Naive B cell (primary cell): Measurements from ENCODE around the gene AVPI1. TPM values are rescaled to one million over a fixed set of nuclear protein-coding genes. Genes with fewer than 3 reads are reported as not detected.

ENCODE experiments used
- ATAC-seq, 2 donors: fragments of 150-1000 bp; cut with Tn5 transposase; 2 replicates each; pipeline ENCODE4 v1.10.0; 2021; ENCODE audit warnings: low read depth in 2 of 2, mild to moderate bottlenecking in 2 of 2, moderate library complexity in 2 of 2
- DNase-seq: peaks from one replicate; pipeline ENCODE4 v3.0.0; 2022
- H3K27ac Mint-ChIP-seq, 6 donors: one replicate each; pipeline ENCODE4 v1.8.0; 2020 to 2022; ENCODE audit warnings: mild to moderate bottlenecking in 6 of 6, mixed read lengths in 6 of 6, moderate library complexity in 5 of 6, inconsistent platforms in 2 of 6
- H3K27me3 Mint-ChIP-seq, 3 donors: one replicate each; pipeline ENCODE4 v1.8.0; 2021 to 2022; ENCODE audit warnings: mixed read lengths in 3 of 3, mild to moderate bottlenecking in 1 of 3
- H3K36me3 Mint-ChIP-seq, 2 donors: one replicate each; pipeline ENCODE4 v1.8.0; 2020 to 2022; ENCODE audit warnings: mixed read lengths in 2 of 2, inconsistent platforms in 1 of 2, mild to moderate bottlenecking in 1 of 2
- H3K4me1 Mint-ChIP-seq, 3 donors: one replicate each; pipeline ENCODE4 v1.8.0; 2020 to 2022; ENCODE audit warnings: mixed read lengths in 3 of 3, inconsistent platforms in 1 of 3, mild to moderate bottlenecking in 1 of 3, moderate library complexity in 1 of 3
- H3K4me3 Mint-ChIP-seq, 8 donors: one replicate each; pipeline ENCODE4 v1.8.0; 2020 to 2022; ENCODE audit warnings: mild to moderate bottlenecking in 8 of 8, mixed read lengths in 8 of 8, moderate library complexity in 8 of 8, inconsistent platforms in 2 of 8
- H3K9me3 Mint-ChIP-seq, 7 donors: one replicate each; pipeline ENCODE4 v1.8.0; 2020 to 2022; ENCODE audit warnings: mixed read lengths in 7 of 7, mild to moderate bottlenecking in 5 of 7, inconsistent platforms in 2 of 7, moderate library complexity in 1 of 7
- polyA plus RNA-seq, 6 donors: library from polyadenylated mRNA; unstranded; fragments of 300-500 nt; fragmentation: Illumina TruSeq; gene quantifications; one replicate each; pipeline ENCODE4 v1.2.3, GENCODE V29; 2021; ENCODE audit warnings: low read depth in 6 of 6

The AVPI1 gene
- polyA plus RNA-seq, 6 donors from 2014 or later = 1.4 to 4.0 (median 2.3) TPM

DNA sequence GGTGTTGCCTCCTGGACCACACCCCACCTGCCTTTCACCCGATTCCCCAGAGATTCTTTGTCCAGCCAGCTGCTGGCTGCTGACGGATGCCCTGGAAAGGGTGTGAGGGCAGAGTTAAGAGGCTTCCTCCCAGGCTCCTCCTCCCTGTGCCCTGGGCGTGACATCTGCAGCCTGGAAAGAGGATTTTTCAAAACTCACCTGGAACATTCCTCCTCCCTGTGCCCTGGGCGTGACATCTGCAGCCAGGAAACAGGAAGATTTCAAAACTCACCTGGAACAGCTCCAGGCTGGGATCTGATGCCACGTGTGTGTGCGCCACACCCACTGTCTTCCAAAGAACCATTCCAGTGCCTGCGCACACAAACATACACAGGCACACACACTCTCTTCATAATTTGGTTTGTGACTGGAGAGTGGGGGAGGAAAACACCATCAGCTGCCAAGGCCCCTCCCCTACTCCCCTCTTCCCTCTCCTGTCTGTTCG is 31.7 kb upstream of the AVPI1 start:
- Mint-ChIP-seq H3K36me3 (no peaks in the 10 kb centered on the region), H3K4me3 (no peak overlapping the region), H3K4me1 (peaks cover 4 to 11% (median 10%) of the 10 kb centered on the region in 3 donors), H3K27ac (no peak overlapping the region), H3K27me3 (peaks cover 5 to 14% (median 6%) of the 10 kb centered on the region in 3 donors), H3K9me3 (no peaks in the 10 kb centered on the region)
- ATAC-seq (no peak), DNase-seq (no peak)

DNA sequence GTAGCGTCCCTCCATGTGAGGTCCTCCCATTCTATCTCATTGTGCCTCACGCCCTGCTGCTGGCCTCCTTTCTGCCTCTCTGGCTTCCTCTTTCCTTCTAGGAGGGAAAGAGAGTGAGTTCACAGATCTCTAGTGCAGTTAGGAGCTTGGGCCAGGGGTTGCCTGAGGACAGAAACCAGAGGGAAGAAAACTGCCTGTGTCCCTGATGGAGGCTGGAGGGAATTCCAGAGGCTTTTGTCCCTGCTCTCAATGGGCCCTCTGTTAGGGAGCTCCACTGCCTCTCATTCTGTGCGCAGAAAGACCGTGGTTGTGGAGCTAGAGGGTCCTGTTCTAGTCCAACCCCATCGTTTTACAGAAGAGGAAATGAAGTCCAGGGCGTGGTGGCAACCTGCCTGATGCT is 31.1 kb upstream of the AVPI1 start:
- Mint-ChIP-seq H3K27me3 (peaks cover 5 to 14% (median 8%) of the 10 kb centered on the region in 3 donors), H3K4me1 (peaks cover 4 to 15% (median 12%) of the 10 kb centered on the region in 3 donors), H3K9me3 (no peaks in the 10 kb centered on the region), H3K27ac (no peak overlapping the region), H3K36me3 (no peaks in the 10 kb centered on the region), H3K4me3 (peak overlapping the region in 1 of 8 donors; percentile 33)
- ATAC-seq = no peak
- DNase-seq = no peak

DNA sequence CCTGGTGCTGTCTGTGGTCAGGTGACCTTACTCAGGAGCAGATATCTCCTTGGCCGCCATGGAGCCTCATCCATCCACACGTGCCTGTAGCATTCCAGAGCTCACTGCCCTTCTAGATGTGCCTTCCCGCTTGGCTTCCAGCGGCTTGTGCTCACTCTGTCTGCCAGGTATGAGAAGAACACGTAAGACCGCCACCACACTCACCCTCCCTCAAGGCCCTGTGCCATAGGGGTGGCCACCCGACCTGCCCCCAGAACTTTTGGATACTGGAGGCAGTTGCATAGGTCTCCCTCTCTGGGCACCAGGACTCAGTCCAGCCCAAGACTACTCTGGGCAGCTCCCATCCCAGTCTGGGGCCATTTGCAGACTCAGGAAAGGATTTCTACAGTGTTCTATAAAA is 30.6 kb upstream of the AVPI1 start:
- Mint-ChIP-seq H3K36me3 (no peaks in the 10 kb centered on the region), H3K27me3 (peaks cover 10 to 19% (median 13%) of the 10 kb centered on the region in 3 donors), H3K4me1 (peaks cover 8 to 19% (median 17%) of the 10 kb centered on the region in 3 donors), H3K4me3 (no peak overlapping the region), H3K9me3 (no peaks in the 10 kb centered on the region), H3K27ac (no peak overlapping the region)
- ATAC-seq (no peak), DNase-seq (no peak)

DNA sequence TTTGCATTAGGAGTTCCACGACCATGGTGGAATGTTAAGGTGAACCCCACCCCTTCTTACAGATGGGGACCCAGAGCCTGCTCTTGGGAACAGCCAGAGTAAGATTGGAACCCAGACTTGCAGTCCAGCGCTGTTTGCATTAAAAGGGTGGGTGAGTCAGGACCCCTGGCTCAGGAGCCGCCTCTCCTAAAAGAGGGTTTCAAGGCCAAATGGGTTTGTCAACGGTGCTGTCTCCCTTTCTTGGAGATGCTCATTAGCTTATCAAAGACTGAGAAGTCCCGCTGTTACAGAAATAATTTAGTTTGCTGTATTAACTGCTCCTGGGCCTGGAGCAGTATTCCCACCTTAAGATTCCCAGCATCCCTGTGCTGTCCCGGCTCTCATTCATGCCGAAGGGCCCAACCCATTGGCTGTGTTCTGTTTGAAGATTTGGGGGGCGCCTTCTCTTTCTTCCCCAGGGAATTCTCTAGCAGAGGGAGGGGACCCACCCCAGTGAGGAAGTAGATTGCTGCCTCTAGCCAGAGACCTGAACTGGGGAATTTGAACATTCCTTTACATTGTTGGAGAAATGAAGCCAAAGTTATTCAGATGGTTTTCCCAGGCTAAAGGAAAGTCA is 28.3 kb upstream of the AVPI1 start:
- Mint-ChIP-seq H3K9me3 (no peaks in the 10 kb centered on the region), H3K4me3 (peak overlapping the region; percentile 81 to 99 (median 98)), H3K27me3 (peaks cover 16 to 29% (median 24%) of the 10 kb centered on the region in 3 donors), H3K4me1 (peaks cover 8 to 19% (median 17%) of the 10 kb centered on the region in 3 donors), H3K36me3 (no peaks in the 10 kb centered on the region), H3K27ac (peak overlapping the region in 1 of 6 donors; percentile 21)
- ATAC-seq = no peak
- no peak for DNase-seq

DNA sequence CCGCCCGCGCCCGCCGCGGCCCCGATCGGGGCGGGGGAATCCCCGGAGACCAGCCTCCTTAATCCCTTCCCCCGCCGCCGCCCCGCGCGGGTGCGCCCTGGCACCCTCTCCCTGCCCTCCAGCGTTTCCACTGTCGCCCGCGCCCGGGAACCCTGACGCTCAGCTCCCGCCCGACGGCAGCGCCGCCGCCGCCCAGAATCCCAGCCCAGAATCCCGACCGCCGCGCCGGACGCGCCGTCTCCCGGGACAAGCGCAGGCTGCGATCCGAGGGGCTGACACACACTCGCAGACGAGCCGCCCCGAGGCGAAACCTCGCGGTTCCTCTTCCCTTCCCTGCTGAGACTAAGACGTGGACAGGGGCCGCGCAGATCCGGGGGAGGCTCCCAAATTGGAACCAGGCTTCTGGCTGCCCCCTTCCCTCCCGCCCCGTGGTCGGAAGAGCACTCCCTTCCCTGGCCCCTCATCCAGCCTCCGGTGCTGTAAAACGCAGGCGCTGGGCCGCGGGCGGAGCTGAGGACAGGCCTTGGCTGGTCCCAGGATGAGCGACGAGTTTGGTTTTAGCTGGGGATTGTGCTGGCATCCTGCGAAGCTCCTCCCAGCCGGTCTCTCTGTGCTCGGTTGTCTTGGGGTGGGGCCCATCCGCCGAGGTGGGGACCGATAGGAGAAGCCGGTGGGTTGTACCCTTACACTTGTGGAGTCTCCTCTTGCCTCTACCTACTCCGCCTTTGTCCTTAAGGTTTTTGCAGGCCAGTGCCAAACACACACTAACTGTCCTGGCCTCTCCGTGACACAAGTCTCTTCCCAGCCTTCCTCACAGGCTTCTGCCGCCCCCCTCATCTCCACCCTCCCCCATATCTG is 27.6 kb upstream of the AVPI1 start:
- H3K27me3 Mint-ChIP-seq = peaks cover 23 to 33% (median 24%) of the 10 kb centered on the region in 3 donors
- peak overlapping the region in 3 of 6 donors; percentile 21 to 78 (median 69) for H3K27ac Mint-ChIP-seq
- H3K36me3 Mint-ChIP-seq = no peaks in the 10 kb centered on the region
- peak; percentile 64 to 66 for ATAC-seq
- peak; percentile 43 for DNase-seq
- H3K9me3 Mint-ChIP-seq = no peaks in the 10 kb centered on the region
- H3K4me1 Mint-ChIP-seq = peaks cover 8 to 19% (median 17%) of the 10 kb centered on the region in 3 donors
- H3K4me3 Mint-ChIP-seq = peak overlapping the region; percentile 81 to 99 (median 98)

DNA sequence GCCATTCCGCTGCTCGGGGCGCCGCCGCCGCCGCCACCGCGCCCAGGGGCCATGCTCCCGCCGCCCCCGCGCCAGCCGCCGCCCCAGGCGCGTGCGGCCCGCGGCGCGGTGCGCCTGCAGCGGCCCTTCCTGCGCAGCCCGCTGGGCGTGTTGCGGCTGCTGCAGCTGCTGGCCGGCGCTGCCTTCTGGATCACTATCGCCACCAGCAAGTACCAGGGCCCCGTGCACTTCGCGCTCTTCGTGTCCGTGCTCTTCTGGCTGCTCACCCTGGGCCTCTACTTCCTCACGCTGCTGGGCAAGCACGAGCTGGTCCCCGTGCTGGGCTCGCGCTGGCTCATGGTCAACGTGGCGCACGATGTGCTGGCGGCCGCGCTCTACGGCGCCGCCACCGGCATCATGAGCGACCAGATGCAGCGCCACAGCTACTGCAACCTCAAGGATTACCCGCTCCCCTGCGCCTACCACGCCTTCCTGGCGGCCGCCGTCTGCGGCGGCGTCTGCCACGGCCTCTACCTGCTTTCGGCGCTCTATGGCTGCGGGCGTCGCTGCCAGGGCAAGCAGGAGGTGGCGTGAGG is 26.9 kb upstream of the AVPI1 start:
- Mint-ChIP-seq H3K4me3 (peak overlapping the region; percentile 81 to 99 (median 98)), H3K4me1 (peaks cover 8 to 19% (median 17%) of the 10 kb centered on the region in 3 donors), H3K27ac (peak overlapping the region in 5 of 6 donors; percentile 69 to 98 (median 78)), H3K9me3 (no peaks in the 10 kb centered on the region), H3K36me3 (no peaks in the 10 kb centered on the region), H3K27me3 (peaks cover 27 to 37% (median 31%) of the 10 kb centered on the region in 3 donors)
- peak; percentile 54 for DNase-seq
- ATAC-seq = peak; percentile 78 to 85

DNA sequence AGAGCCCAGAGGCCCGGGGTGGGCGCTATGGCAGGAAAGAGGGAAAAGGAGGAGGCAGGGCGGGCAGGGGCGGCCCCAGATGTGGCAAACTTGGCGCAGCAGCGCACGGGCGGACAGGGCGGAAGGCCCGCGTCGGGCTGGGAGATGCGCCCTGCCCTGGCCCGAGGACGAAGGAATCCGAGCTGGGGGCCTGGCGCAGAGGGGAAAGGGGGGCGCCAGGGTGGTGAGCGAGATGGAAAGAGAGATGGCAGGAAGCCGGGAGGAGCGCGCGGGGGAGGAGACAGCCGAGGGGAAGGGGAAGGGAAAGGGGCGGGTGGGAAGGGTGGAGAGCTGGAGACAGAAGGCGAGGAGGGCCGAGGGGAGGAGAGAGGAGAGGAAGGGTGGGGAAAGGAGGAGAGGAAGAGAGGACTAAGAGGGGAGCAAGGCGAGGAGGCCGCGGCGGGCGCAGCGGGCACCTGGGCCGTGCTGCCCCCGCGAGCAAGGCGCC is 26.3 kb upstream of the AVPI1 start, which contains the start of gene MARVELD1:
Gene MARVELD1, plus strand, starts transcription at position 392 of the 487 bp plus-strand sequence. CDS start 147 bp downstream, outside the sequence.
- DNase-seq (no peak), ATAC-seq (no peak)

DNA sequence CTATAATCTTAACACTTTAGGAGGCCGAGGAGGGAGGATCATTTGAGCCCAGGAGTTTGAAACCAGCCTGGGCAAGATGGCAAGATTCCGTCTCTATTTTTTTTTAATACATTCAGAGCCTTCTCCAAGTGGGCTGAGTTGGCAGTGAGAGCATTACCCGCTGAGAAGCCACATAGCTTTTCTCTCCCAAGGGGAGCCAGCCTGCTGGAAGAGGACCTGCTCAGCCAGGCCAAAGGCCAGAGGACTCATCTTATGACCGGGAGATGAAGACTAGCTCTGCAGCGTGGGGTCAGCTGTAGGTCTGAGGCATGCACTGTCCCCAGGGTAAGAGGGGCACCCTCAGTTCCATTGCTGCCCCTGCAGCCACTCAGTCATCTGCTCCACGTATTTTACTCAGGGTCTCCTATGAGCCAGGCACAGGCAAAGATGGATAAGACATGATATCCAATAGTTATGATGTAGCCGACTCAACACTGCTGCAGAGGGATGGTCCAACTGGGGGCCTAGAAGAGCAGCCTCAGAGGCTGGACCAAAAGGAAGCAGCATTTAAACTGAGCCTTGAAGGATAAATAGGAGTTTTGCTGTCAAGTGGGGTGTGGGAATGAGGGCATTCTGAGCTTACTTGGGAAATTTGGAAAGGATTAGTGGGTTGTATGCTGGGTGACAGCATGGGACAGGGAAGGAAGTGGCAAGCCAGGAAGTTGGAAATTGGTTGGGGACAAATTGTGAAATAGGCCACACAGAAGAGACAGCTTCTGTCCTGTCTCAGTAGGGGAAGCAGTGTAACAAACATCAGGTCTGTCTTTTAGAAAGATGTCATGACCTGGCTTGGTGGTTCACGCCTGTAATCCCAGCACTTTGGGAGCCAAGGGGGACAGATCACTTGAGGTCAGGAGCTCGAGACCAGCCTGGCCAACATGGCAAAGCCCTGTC is 24.9 kb upstream of the AVPI1 start:
- peak overlapping the region in 3 of 6 donors; percentile 3 to 81 (median 57) for H3K27ac Mint-ChIP-seq
- ATAC-seq (no peak), DNase-seq (no peak)
- peaks cover 8 to 19% (median 17%) of the 10 kb centered on the region in 3 donors for H3K4me1 Mint-ChIP-seq
- H3K27me3 Mint-ChIP-seq = peaks cover 30 to 50% (median 40%) of the 10 kb centered on the region in 3 donors
- H3K4me3 Mint-ChIP-seq = peak overlapping the region in 7 of 8 donors; percentile 6 to 95 (median 60)
- no peaks in the 10 kb centered on the region for H3K9me3 Mint-ChIP-seq
- H3K36me3 Mint-ChIP-seq = no peaks in the 10 kb centered on the region

More for the DNA sequence above, 26.3 kb upstream of the AVPI1 start, which contains the start of gene MARVELD1:
- Mint-ChIP-seq H3K27ac (peak within 1 kb of the TSS in 5 of 6 donors; percentile 69 to 98 (median 78)), H3K4me1 (peaks cover 8 to 19% (median 17%) of the 10 kb centered on the region in 3 donors), H3K9me3 (no peaks in the 10 kb centered on the region), H3K36me3 (no peaks in the 10 kb centered on the region), H3K27me3 (peaks cover 28 to 38% (median 36%) of the 10 kb centered on the region in 3 donors), H3K4me3 (peak within 1 kb of the TSS; percentile 81 to 99 (median 98))

DNA sequence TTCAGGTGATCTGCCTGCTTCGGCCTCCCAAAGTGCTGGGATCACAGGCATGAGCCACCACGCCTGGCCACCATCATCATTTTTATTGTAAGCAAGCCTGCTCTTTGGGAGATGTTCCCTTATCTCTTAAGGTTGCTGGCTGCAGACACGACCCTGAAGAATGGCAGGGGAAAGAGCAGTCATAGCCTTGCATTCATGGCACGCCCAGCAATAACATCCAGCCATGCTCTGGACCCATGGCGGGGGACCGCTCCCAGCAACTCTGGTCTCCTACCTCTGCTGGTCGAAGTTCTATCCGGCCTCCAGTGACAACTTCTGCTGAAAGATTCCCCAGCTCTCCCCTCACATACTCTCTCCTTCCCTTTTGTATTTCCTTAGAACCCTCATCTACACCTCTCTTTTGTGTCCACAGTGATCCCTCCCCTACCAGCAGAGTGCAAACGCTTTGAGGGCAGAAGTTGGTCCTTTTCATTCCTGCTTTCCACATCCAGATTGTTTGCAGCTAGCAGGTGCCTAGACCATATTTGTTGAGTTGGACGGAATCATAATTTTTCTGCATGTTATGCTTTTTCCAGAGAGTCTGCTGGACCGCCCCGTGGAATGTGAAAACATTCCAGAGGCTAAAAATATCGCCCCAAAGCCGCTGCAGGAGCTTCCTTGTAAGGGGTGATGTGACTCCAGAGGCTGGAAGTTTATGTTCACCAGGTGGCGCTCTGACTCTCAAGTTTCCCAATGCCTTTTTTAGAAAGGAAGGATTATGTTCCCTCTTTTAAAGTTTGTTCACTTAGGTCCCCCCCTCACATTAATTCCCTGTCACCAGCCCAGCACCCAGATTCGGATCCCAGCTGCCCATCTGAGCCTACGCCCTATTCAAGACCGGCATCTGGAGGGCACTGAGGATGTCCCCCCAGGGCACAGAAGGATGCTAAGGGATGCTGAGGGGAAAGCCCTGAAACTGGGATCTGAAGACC is 22.2 kb upstream of the AVPI1 start:
- Mint-ChIP-seq H3K4me1 (peaks cover 8 to 13% (median 10%) of the 10 kb centered on the region in 3 donors), H3K36me3 (peaks cover 0 to 1% of the 10 kb centered on the region in 2 donors), H3K9me3 (no peaks in the 10 kb centered on the region), H3K4me3 (no peak overlapping the region), H3K27ac (no peak overlapping the region), H3K27me3 (peaks cover 35 to 67% (median 41%) of the 10 kb centered on the region in 3 donors)
- ATAC-seq = no peak
- DNase-seq = no peak

DNA sequence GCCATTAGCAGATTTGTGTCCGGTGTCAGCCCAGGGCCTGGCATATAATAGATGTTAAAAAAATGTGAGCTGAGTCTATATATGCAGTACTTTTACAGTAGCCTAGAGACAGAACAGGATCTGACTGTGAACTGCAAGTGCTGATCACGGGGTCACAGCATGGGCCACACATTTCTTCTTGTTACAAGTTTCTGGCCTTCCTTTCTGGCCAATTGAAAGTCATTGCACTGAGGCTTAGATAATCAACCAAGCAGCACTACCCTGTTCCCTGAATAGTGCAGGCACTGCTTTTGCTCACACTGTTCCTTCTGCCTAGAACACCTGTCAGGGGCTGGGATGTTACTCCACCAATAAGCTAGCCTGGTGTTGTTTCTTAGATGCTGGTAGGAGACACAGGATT is 21.1 kb upstream of the AVPI1 start:
- ATAC-seq (no peak), DNase-seq (no peak)
- Mint-ChIP-seq H3K36me3 (peaks cover 0 to 5% of the 10 kb centered on the region in 2 donors), H3K27ac (no peak overlapping the region), H3K4me1 (peaks cover 4 to 8% (median 6%) of the 10 kb centered on the region in 3 donors), H3K27me3 (peaks cover 38 to 71% (median 41%) of the 10 kb centered on the region in 3 donors), H3K4me3 (no peak overlapping the region), H3K9me3 (no peaks in the 10 kb centered on the region)

DNA sequence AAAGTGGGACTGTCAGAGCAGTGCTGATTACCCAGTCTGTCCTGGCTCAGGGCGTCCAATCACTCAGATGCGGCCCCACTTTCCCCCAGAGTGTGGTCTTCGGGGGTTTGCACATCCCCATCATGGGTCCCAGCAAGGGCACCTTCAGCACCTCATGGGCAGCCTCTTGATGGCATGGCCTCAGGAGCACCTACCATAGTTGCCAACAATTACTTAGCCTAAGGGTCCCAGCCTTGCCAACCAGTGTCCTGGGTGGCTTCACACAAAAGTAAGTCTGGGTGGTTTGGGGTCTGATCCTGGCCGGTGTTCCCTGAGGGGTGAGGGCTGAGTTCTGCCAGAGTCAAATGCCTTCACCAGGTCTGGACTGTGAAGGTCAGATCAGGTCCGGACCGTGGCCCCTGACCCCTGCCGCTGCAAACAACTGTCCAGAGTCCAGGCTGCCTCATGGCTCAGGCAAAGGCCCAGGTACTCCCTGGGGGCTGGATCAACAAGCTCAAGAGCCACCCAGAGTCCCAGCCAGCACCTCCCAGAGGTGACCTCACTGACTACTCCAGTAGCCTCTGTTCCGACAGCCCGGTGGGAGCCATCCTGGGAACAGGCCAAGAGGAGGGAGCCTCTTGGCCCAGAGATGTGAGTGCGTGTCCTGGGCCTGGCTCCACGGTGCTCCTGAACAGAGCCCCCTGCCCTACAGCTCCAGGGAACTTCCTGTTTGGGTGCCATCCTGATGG is 20.3 kb upstream of the AVPI1 start:
- ATAC-seq (no peak), DNase-seq (no peak)
- no peak overlapping the region for H3K27ac Mint-ChIP-seq
- H3K4me3 Mint-ChIP-seq = no peak overlapping the region
- peaks cover 0 to 4% (median 0%) of the 10 kb centered on the region in 3 donors for H3K4me1 Mint-ChIP-seq
- H3K36me3 Mint-ChIP-seq = peaks cover 0 to 5% of the 10 kb centered on the region in 2 donors
- H3K27me3 Mint-ChIP-seq = peaks cover 32 to 64% (median 34%) of the 10 kb centered on the region in 3 donors
- H3K9me3 Mint-ChIP-seq = no peaks in the 10 kb centered on the region
